ENCODE data around the gene POTEG.
"Not testable (repeated sequence)": the region's sequence is repeated elsewhere in the genome, so short reads cannot be mapped to it uniquely, and the experiment has no call there.

The POTEG gene

GRCh38 chr14:19383008-19383584, 51.0 kb downstream of the POTEG start:
- not testable (repeated sequence) for DNase-seq (ENCODE audit: low read depth); H3K4me3 ChIP-seq (ENCODE audit: control insufficient read depth, low read depth, low read length)

GRCh38 chr14:19380137-19380536, 54.0 kb downstream of the POTEG start:
- not testable (repeated sequence) for H3K4me3 ChIP-seq (ENCODE audit: control insufficient read depth, low read depth, low read length); DNase-seq (ENCODE audit: low read depth)

GRCh38 chr14:19374451-19374903, 59.7 kb downstream of the POTEG start:
- H3K4me3 ChIP-seq (ENCODE audit: control insufficient read depth, low read depth, low read length); DNase-seq (ENCODE audit: low read depth): not testable (repeated sequence)

GRCh38 chr14:19372813-19373500, 61.2 kb downstream of the POTEG start:
- not testable (repeated sequence) for H3K4me3 ChIP-seq (ENCODE audit: control insufficient read depth, low read depth, low read length); DNase-seq (ENCODE audit: low read depth)

- DNase-seq (ENCODE audit: low read depth); H3K4me3 ChIP-seq (ENCODE audit: control insufficient read depth, low read depth, low read length): not testable (repeated sequence)
These were observed 62.4 kb downstream of the POTEG start for GRCh38 chr14:19371767-19372166.

- not testable (repeated sequence) for H3K4me3 ChIP-seq (ENCODE audit: control insufficient read depth, low read depth, low read length)
These were observed 71.3 kb downstream of the POTEG start for GRCh38 chr14:19362803-19363202.

GRCh38 chr14:19362323-19362722, 71.8 kb downstream of the POTEG start:
- not testable (repeated sequence) for DNase-seq (ENCODE audit: low read depth)

More at GRCh38 chr14:19362803-19363202, 71.3 kb downstream of the POTEG start:
- not testable (repeated sequence) for DNase-seq (ENCODE audit: low read depth)

DNA sequence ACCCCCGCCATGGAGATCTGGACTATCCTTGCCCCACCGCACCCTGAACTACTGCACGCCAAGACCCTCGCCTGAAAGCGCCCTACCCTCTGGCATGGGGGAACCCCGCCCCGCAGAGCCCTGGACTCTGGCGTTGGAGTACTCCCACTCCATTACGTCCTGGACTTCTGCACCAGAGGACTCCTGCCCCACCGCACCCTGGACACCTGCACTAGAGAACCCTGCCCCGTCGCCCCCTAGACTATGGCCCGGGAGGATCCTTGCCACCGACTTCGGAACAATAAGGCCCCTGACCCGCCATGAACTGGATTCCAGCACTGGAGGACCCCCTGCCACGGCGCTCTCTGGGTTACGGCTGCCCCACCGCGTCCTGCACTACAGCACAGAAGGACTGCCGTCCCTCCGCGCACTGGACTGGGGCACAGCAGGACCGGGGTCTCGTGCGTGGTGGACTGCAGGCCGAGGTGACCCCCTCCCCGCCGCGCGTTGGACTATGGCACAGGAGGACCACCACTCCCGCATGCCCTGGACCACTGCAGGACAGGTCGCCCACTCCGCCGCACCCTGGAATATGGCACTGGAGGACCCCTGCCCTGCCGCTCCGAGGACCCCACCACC, 72.4 kb downstream of the POTEG start:
- not testable (repeated sequence) for H3K4me3 ChIP-seq (ENCODE audit: control insufficient read depth, low read depth, low read length); DNase-seq (ENCODE audit: low read depth)

More at GRCh38 chr14:19362323-19362722, 71.8 kb downstream of the POTEG start:
- not testable (repeated sequence) for H3K4me3 ChIP-seq (ENCODE audit: control insufficient read depth, low read depth, low read length)

GRCh38 chr14:19360937-19361635, 73.1 kb downstream of the POTEG start:
- not testable (repeated sequence) for H3K4me3 ChIP-seq (ENCODE audit: control insufficient read depth, low read depth, low read length); DNase-seq (ENCODE audit: low read depth)

Measured in fibroblast of mammary gland (primary cell).